GM21529 (cell line): ENCODE results near the gene AURKAIP1.

ENCODE experiments used
- ATAC-seq: cut with Tn5 transposase; IDR thresholded peaks from one replicate; pipeline ENCODE4 v1.9.1; 2021; ENCODE audit not compliant: unreplicated experiment

AURKAIP1 gene

GRCh38 chr1:1335283-1335682 lies 39.7 kb downstream of the AURKAIP1 start:
- no peak for ATAC-seq

DNA sequence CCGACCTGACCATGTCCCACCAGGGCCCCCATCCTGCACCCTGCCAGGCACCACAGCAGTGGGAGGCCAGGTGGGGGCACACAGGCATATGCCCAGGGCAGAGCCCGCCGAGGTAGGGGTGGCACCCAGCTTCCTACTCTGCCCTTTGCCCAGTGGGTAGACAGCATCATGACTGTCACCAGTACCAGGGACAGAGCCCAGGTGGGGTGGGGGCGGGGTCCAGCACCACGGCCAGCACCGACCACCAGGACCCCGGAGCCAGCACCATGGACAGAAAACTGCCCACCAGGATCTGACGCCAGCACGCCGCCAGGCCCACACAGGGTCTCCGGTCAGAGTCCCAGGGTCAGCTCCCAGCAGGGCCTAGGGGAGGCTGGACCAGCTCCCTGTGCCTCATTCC lies 40.2 kb downstream of the AURKAIP1 start:
- ATAC-seq, result no peak

GRCh38 chr1:1333551-1334241 lies 41.3 kb downstream of the AURKAIP1 start:
- no peak for ATAC-seq

DNA sequence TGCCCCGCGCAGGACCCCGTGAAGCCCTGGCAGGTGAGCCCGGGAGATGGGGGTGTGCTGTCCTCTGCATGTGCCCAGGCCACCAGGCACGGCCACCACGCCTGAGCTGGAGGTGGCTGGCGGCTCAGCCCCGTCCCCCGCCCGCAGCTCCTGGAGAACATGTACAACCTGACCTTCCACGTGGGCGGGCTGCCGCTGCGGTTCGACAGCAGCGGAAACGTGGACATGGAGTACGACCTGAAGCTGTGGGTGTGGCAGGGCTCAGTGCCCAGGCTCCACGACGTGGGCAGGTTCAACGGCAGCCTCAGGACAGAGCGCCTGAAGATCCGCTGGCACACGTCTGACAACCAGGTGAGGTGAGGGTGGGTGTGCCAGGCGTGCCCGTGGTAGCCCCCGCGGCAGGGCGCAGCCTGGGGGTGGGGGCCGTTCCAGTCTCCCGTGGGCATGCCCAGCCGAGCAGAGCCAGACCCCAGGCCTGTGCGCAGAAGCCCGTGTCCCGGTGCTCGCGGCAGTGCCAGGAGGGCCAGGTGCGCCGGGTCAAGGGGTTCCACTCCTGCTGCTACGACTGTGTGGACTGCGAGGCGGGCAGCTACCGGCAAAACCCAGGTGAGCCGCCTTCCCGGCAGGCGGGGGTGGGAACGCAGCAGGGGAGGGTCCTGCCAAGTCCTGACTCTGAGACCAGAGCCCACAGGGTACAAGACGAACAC lies 42.1 kb downstream of the AURKAIP1 start:
- ATAC-seq, result no peak

- ATAC-seq, result no peak
Observed at GRCh38 chr1:1332031-1332755, 42.8 kb downstream of the AURKAIP1 start.

GRCh38 chr1:1331068-1331965 lies 43.7 kb downstream of the AURKAIP1 start, which contains the start of gene TAS1R3:
TAS1R3 (plus strand) TSS chr1:1331280; CDS start chr1:1331346, 66 bp downstream.
- ATAC-seq, result no peak

DNA sequence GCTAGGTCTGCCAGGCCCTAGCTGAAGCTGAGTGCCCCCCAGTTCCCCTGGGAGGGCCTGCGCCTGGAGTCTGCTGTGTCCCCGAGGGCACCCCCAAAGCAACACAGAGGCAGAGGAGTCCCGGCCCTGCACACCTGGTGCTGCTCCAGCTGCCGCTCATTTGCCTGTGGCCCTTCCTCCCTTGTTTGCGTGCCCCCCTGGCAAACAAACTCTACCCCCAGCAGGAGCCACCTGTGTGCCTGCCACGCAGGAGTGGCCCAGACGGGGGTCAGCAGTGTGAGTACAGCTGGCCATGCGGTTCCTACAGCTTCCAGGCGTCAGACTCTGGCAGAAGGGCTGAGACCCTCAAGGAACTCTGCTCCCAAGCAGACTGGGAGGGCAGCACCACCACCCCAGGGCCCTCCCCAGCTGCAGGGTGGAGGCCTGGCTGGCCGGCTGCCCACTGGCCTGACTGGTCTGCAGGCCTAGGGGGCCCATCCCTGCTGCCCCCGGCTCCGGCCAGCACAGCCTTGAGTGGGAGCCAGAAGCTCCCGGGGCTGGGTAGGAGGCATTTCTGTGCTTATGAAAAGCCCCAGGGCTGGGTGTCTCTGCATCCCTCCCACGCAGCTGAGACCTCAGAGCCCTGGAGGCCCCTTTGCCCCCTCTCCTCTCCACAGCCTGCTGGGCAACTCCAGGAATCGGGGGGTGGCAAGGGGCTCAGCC lies 44.5 kb downstream of the AURKAIP1 start:
- ATAC-seq, result no peak

GRCh38 chr1:1329304-1330210 lies 45.5 kb downstream of the AURKAIP1 start:
- no peak for ATAC-seq

GRCh38 chr1:1328254-1328653 lies 46.8 kb downstream of the AURKAIP1 start:
- ATAC-seq, result no peak

DNA sequence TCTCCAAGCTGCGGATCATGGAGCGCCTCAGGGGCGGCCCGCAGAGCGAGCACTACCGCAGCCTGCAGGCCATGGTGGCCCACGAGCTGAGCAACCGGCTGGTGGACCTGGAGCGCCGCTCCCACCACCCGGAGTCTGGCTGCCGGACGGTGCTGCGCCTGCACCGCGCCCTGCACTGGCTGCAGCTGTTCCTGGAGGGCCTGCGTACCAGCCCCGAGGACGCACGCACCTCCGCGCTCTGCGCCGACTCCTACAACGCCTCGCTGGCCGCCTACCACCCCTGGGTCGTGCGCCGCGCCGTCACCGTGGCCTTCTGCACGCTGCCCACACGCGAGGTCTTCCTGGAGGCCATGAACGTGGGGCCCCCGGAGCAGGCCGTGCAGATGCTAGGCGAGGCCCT lies 47.7 kb downstream of the AURKAIP1 start:
- no peak for ATAC-seq

DNA sequence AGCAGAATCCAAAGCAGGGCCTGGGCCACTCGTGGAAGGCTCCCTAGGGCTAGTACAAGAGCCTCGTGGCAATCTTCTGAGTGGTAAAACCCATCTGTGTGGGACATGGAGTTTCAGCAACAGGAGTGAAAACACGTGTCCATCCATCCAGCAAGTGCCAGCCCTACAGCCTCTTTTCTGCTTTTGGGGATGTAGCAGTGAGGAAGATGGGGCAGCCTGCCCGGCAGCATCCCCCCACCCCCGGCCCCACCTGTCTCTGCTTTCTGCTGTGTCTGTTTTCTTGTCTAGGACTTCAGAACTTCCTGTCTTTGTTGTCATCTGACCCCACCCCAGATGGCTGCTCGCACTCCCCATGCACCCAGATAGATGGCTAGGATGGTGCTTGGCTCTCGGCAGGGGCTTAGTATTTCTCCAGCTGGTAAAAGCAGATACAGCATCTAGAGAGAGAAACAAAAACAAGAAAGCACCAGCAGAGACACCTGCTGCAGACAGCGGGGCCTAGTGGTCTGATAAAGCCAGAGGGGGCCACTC lies 48.9 kb downstream of the AURKAIP1 start:
- ATAC-seq, result no peak

- no peak for ATAC-seq
Observed at GRCh38 chr1:1325288-1326074, 49.5 kb downstream of the AURKAIP1 start.

- ATAC-seq, result peak; percentile 68
Observed at GRCh38 chr1:1324524-1325287, 50.3 kb downstream of the AURKAIP1 start, which contains the start of the genes CPTP and INTS11. CPTP (plus strand) TSS chr1:1324802; CDS start chr1:1326911, 2,109 bp downstream. INTS11 (minus strand) TSS chr1:1324660; CDS start chr1:1324608, 52 bp downstream.

GRCh38 chr1:1324084-1324523 lies 50.9 kb downstream of the AURKAIP1 start:
- ATAC-seq, result peak; percentile 14
